ENCODE measurements around the gene FAM81A.

DNA sequence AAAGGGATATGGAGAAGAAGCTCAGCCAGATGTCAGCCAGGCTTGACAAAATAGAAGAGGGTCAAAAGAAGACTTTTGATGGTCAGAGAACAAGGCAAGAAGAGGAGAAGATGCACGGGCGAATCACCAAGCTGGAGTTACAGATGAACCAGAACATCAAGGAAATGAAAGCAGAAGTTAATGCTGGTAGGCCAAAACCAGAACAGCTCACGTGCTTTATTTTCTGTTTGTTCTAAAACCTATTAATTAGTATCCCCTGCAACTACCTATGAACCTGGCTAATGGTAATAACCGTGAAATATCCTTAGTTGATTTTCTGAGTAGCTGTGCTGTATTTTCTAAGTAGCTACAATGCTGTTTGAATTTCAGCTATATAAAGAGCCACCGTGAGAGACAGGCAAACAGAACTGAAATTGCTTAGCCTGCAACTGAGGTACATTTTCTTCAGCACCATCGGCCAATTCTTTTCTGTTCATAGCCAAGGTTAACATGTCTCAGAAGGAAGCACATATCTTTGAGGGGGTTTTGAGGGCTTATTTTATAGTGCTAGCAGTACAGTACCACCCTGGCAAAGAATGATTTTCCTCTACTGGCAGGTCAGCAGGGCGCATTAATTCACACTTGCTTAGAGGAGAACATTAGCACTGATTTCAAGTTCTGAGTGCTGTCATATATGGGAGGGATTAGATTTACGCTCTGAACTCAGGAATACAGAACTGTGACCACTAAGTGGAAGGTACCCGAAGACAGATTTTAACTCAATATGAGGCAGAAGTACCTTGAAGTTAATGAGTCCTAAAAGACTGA, 78.9 kb downstream of the FAM81A start:
- TF ChIP-seq, protein P1, sequence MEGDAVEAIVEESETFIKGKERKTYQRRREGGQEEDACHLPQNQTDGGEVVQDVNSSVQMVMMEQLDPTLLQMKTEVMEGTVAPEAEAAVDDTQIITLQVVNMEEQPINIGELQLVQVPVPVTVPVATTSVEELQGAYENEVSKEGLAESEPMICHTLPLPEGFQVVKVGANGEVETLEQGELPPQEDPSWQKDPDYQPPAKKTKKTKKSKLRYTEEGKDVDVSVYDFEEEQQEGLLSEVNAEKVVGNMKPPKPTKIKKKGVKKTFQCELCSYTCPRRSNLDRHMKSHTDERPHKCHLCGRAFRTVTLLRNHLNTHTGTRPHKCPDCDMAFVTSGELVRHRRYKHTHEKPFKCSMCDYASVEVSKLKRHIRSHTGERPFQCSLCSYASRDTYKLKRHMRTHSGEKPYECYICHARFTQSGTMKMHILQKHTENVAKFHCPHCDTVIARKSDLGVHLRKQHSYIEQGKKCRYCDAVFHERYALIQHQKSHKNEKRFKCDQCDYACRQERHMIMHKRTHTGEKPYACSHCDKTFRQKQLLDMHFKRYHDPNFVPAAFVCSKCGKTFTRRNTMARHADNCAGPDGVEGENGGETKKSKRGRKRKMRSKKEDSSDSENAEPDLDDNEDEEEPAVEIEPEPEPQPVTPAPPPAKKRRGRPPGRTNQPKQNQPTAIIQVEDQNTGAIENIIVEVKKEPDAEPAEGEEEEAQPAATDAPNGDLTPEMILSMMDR (conservative IDR thresholded peaks at IDR 0.05), result no peak
- TF ChIP-seq ZFX (IDR thresholded peaks at IDR 0.05), result no peak
